Measurements from ENCODE around the gene TMED7.

Gene TMED7

DNA sequence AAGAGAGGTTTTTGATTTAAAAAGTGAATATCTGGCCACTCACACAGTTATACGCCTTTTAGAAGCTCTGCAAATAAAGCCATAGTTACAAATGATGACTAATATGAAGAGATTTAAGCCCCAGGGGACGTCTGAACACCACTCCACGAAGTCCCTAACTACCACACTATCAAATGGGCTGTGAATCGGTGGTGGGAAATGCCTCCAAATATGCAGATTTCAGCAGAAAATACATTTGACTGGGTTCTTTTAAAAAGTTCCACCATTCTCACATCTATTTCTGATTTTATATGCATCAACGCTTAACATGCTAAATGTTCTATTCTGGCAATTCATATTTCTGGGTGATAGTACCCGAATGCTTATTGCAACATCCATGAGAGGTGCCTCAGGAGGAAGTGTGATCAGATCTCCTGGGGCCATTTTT, 46.1 kb downstream of the TMED7 start:
- DNase-seq = no peak

DNA sequence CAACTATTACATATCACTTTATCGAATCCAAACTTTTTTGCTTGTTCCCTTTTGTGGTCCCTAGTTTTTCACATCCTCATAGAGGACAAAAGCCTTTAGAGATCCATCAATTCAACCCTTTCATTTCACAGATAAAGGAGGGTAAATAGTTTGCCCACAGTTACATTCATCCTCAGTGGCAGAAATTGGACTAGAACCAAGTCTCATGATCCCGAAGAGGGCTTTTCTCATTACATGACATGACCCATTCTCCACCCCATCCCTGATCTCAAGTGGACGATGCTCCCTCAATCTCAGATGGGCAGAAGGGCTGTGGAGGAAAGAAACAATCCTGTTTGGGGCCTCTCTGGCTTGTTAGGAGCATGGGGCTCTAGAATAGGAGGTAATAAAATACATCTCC, 46.6 kb downstream of the TMED7 start:
- no peak for DNase-seq

DNA sequence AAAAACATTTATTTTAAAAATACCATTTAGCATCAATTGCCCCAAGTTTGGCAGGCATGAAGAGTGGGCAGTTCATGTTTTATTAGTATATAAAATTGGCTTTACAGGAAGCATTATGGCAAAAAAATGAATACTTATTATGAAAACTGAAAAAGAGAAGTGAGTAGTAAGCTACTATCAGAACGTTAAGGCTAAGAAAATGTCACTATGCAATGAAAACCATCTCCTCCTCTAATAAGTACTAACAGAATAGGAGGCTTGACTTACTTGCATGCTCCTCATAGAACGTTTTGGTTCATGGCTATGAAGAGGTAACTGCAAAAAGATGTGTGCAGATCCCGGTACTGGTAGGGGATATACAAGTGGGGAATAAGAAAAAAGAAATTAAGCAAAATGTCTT, 47.2 kb downstream of the TMED7 start:
- DNase-seq = no peak

DNA sequence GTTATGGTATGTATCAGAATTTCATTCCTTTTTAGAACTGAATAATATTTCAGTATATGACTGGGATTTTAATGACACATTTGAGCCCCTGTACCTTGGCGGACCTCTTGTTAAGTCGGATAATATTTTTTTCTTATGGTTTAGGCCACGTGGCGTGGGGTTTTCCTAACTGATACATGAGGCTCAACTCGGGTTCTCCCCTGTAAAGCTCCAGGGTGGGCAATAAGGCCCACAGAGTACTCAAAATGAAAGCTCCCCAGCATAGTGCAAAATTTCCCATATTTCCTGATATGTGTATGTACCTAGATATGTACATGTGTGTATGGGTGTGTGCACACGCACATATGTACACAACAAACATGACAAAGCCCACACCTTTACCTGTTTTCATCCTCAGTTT, 48.1 kb downstream of the TMED7 start:
- no peak for DNase-seq

DNA sequence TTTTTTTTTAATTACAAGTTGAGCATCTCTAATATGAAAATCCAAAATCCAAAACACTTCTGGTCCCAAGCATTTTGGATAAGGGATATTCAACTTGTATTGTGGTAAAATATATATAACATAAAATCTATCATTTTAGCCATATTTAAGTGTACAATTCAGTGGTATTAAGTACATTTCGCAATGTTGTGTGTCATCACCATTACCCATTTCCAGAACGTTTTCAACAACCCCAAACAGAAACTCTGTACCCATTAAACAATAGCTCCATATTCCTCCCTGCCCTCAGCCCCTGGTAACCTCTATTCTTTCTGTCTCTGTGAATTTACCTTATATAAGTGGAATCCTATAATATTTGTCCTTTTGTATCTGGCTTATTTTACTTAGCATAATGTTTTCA, 48.5 kb downstream of the TMED7 start:
- DNase-seq = no peak

DNA sequence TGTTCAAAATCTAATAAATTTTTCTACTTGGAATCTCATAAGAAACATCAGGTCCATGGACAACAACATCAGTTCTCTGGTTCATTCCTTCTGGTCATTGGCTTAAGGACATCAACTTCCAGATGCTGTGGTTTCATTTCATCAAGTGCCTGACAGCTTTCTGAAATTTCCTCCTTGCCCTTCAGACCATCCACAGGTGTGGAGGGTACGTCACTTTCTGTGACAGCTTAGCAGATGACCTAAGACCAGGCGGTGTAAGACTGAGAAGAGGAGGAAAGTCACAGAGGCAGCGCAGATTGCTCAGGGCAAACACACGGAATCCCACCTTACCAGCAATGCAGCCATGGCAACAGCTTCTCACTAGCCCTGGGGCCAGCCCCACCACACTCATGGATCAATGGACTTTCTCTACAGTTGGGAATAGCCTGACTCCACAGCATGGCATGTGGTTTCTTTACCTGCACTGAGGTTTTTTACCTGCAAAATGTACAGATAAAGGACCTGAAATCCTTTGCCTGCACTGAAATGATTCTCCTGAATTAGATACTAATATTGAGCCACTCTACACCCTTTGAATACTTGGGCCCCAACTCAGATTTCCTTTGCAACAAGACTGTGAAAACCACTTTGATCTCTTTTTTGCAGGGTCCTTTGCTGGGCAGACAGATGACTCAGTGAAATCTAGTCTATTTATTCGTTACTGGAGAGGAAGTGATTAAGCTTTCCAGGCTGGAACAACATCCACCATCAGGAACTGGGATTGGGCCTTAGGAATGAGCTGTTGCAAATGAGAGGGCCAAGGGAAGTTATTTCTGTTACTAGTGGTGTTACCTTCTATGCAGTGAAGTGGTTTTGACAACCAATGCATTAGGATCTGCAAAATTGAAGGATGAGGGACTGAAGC, 50.4 kb downstream of the TMED7 start:
- DNase-seq = no peak

DNA sequence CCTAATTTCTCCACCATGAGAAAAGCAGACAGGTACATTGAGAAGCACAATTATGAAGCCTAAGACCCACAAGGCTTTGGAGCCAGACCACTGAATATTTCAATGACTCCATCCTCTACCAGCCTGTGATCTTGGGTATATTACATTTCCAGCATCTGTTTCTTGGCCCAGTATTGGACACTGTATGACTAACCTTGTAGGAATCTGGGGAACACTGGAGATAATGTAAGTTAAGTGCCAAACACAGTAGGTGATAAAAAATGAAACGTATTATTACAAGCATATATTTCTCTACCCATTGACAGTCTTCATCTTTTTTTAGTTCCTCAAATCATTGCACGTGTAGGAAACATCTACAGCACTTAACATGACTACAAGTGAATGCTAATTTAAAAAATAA, 52.7 kb downstream of the TMED7 start:
- no peak for DNase-seq

DNA sequence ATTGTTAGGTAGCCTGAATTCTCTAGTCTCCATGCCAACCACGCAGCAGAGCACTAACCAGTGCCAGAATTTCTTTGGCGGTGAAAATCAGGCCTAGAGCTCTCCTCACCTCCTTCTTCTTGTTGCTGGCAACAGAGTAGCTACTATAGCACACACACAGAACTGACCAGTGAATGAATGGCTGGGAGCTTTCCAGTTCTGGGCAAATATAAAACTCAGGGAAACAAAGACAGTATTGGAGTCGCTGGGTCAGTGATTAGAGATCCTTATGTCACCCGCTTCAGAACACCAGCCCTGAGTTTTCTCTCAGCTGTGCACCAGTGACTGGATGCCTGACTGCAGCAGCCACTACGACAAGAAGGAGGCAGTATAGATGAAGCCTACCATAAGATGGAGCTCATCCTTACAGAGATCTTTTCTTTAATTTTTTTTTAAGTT, 54.4 kb downstream of the TMED7 start:
- DNase-seq = peak in 1 of 3 experiments; percentile 6

DNA sequence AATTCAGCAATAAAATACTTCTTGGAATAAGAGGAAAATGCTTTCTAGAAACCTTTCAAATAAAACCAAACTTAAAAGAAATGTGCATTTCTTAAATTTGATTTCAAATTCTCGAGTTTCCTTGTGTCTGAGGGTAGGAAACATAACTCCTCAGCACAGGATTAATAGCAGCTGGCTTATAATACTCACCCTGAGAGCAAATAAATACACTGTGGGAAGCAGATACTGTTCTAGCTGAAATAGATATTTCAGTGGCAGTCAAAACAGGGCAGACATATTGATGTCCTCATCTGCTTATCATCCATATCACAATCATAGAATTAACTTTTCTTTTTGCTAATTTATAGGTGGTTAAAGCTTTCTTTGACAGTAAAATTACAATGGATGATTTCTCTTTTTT, 57.2 kb downstream of the TMED7 start:
- DNase-seq = peak in 1 of 3 experiments; percentile 3

DNA sequence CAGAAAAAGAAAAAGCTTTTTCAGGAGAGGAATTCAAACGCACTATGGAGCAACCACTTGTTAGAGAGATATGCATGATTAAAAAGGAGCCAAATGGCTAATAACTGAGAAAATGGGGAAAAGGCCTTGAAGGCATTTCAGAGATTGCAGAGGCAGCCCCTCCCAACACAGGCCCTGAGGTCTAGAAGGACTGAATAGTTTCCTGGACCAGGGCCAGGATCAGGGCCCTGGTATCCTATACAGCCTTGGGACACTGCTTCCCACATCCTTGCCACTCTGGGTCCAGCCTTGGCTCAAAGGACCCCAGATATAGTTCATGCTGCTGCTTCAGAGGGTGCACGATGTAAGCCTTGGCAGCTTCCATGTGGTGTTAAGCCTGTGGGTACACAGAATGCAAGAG, 60.6 kb downstream of the TMED7 start:
- no peak for DNase-seq

Measured in NCI-H1417 (cell line).